Measurements from ENCODE around the gene C12orf42. TPM values are rescaled to one million over a fixed set of nuclear protein-coding genes. Genes with fewer than 3 reads are reported as not detected.

Gene C12orf42
- total and polyA plus RNA-seq, 10 of the 15 experiments (the other 5 are each of a cell fraction or from before 2014, with no cell fraction given): 1.4 to 7.0 (median 2.4) TPM

DNA sequence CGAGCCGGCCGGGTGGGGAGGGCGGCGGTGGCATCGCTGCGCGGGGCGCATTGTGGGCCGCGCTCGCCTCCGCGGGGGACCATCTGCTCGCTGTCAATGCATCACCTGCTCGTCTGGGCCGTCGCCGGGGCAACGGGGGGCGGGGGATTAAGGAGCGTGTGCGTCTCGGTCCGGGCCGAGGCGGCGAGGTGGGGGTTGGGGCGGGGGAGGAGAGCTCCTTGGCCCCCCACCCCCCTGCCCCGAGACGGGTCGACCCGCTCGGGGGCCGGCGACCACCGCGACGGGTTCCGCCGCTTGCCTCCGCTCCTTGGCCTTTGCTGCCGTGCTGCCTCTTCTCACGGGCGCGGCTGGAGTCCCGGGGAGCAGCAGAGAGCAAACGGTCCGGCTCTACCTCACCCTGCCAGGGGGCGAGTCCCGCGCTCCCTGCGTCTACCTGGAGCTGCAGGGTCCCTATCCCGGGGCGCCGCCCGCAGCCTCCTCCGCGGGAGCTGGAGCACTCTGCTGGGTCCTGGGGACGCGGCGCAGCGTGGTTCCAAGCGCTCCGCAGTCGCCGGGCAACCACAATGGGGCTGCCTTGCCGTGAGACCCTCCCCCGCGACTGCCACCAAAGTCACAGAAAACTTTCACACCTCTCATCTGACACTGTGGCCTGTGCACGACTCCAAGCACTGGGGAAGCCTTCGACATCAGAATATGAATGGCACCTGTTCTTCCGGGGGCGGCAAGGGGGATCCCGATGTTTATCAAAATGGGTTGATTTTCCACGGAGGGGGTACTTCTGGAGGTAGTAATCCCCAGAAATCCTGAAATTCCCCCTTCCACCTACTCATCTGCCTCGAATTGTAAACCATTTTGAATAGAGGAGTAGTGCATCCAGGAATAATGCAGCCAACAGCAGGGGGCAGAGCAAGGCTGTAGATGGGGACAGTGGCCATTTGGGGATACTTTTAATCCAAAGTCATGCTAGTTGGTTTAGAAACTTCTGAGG, at the start of gene C12orf42 (continued):
- TF ChIP-seq E2F8 (IDR thresholded peaks at IDR 0.05; ENCODE audit: low read depth, partially characterized antibody) (no peak), SREBF1 (IDR thresholded peaks at IDR 0.05; ENCODE audit: low read length) (no peak), HCFC1 (IDR thresholded peaks at IDR 0.05; ENCODE audit: low read length) (no peak), TARDBP (IDR thresholded peaks at IDR 0.05; ENCODE audit: borderline replicate concordance) (no peak), ZNF217 (IDR thresholded peaks at IDR 0.05) (no peak), IRF4 (IDR thresholded peaks at IDR 0.05; ENCODE audit: low read depth, low read length) (no peak), BMI1 (IDR thresholded peaks at IDR 0.05; ENCODE audit: borderline replicate concordance) (peak; percentile 54; the same call in 1 of the 2 replicates), MAX (IDR thresholded peaks at IDR 0.05; ENCODE audit: low read depth, low read length) (0 out of 2 replicates have a peak, but pooled peaks have one; percentile 22), SRF (IDR thresholded peaks at IDR 0.05; ENCODE audit: low read depth in 2 of 2, low read length in 2 of 2) (0 out of 4 replicates have a peak, but pooled peaks of 1 of the 2 experiments have one; percentile 4), STAT3 (IDR thresholded peaks at IDR 0.05; ENCODE audit: low read depth, low read length) (no peak), EED (IDR thresholded peaks at IDR 0.05; ENCODE audit: low read depth) (peak; percentile 72), NFYB (IDR thresholded peaks at IDR 0.05; ENCODE audit: insufficient read depth, low read depth, low read length) (no peak), CREM (IDR thresholded peaks at IDR 0.05; ENCODE audit: low read depth) (no peak), SIN3A (IDR thresholded peaks at IDR 0.05; ENCODE audit: low read depth, low read length) (no peak)
- TF ChIP-seq, protein P1, sequence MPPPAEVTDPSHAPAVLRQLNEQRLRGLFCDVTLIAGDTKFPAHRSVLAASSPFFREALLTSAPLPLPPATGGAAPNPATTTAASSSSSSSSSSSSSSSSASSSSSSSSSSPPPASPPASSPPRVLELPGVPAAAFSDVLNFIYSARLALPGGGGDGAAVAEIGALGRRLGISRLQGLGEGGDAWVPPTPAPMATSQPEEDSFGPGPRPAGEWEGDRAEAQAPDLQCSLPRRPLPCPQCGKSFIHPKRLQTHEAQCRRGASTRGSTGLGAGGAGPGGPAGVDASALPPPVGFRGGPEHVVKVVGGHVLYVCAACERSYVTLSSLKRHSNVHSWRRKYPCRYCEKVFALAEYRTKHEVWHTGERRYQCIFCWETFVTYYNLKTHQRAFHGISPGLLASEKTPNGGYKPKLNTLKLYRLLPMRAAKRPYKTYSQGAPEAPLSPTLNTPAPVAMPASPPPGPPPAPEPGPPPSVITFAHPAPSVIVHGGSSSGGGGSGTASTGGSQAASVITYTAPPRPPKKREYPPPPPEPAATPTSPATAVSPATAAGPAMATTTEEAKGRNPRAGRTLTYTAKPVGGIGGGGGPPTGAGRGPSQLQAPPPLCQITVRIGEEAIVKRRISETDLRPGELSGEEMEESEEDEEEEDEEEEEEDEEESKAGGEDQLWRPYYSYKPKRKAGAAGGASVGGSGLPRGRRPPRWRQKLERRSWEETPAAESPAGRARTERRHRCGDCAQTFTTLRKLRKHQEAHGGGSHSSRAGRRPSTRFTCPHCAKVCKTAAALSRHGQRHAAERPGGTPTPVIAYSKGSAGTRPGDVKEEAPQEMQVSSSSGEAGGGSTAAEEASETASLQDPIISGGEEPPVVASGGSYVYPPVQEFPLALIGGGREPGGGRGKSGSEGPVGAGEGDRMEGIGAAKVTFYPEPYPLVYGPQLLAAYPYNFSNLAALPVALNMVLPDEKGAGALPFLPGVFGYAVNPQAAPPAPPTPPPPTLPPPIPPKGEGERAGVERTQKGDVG (CRISPR knock-in tag; IDR thresholded peaks at IDR 0.05): no peak
- TF ChIP-seq, protein P2, sequence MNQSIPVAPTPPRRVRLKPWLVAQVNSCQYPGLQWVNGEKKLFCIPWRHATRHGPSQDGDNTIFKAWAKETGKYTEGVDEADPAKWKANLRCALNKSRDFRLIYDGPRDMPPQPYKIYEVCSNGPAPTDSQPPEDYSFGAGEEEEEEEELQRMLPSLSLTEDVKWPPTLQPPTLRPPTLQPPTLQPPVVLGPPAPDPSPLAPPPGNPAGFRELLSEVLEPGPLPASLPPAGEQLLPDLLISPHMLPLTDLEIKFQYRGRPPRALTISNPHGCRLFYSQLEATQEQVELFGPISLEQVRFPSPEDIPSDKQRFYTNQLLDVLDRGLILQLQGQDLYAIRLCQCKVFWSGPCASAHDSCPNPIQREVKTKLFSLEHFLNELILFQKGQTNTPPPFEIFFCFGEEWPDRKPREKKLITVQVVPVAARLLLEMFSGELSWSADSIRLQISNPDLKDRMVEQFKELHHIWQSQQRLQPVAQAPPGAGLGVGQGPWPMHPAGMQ (IDR thresholded peaks at IDR 0.05; ENCODE audit: borderline replicate concordance): no peak

All from GM12878 (cell line).